DMS153 treated with DMSO at 0.1 percent for 48 hours (cell line): ENCODE results near the gene CERS3.
A peak's percentile ranks its signal among the peaks of the same experiment; 100 is the strongest.
"Not testable (repeated sequence)": the region's sequence is repeated elsewhere in the genome, so short reads cannot be mapped to it uniquely, and the experiment has no call there.

Experiments used
- DNase-seq: peaks from one replicate; lab custom pipeline; 2025; ENCODE audit not compliant: unreplicated experiment; lab: John Stamatoyannopoulos, UW

Gene CERS3

DNA sequence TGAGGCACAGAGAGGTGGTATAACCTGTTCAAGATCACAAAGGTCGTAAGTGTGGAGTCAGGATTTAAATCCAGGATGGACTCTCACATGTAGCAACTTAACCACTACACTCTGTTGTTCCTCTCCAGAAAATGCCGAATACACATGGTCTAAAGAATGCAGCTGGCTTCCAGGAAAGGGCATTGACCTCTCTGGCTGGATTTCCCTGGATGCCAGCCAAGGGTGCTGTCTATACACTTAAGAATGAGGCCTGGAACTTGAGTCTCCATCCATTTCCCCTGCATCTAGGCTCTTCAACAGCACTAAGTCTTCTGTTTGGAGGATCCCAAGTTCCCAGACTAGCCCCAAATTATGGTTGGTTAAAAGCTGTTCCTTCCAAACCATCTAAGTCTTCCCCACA lies 60.5 kb downstream of the CERS3 start:
- DNase-seq = no peak

DNA sequence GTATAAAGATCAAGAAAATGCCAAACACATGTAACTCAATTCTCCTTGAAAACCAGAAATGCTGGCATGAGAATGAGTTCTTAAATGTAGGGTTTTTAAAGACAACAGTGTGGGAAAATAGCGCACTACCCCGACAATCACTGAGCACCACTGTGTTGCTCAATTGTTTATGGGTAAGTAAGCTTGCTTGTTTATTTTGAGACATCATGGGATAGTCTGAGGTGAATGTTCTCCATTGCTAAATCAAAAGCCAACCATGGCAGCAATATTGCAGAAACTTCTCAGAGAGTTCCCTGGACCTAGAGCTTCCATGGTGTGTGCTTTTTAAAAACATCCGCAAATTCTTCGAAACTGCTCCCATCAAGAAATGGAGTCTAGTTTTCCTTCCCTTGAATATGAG lies 62.7 kb downstream of the CERS3 start:
- DNase-seq = no peak

DNA sequence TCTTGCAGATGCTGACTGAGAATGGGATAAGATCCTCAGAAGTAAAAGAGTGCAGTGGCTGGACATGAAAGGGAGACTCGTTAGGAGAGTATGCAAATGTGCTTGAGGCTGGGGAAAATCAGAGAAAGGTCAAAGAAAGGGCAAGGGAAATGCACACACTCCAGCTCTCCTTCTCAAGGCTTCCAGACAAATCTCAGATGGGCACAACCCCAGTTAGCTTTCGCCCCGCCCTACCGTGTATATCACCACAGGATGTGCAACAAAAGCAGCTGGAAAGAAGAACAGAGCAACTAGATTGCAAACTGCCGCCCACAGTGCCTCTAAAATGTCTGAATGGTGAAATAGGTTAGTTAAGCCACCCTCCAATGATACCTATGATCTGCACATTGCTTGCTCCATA lies 63.9 kb downstream of the CERS3 start:
- no peak for DNase-seq

DNA sequence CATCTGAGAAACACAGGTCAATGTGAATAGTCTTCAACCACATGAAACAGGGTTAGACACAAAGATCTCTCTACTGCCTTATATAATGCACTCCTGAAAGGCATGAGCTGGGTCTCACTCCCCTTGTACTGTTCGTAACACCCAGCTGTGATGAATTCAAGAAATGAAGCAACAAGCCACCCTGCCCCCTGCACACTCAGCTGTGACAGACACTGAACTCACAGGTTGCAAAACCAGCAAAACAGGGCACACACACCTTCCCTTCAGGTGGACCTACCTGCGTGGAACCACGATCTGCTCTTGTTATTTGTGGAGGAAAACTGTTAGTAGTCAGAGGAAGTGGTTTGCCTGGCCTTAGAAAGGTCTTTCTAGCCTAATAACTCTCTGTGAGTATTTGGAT lies 64.5 kb downstream of the CERS3 start:
- no peak for DNase-seq

DNA sequence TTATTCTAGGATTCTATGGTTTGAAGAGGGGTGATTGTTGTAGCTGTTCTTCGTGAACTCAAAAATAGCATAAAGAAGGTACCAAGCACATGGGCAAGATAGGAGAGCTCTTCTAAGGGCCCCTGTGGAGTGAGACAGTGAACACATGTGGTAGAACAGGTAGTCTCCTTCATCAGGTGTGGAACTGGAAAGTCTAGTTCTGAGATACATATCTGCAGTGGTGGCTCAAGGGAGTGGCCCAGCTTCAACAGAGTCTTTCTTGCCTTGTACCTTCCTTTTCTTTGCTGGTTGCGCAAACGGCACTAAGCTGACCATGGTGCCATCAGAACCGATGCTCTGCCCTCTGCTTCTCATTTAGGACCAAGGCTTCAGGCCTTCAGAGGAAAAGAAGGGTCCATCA lies 65.2 kb downstream of the CERS3 start:
- no peak for DNase-seq

DNA sequence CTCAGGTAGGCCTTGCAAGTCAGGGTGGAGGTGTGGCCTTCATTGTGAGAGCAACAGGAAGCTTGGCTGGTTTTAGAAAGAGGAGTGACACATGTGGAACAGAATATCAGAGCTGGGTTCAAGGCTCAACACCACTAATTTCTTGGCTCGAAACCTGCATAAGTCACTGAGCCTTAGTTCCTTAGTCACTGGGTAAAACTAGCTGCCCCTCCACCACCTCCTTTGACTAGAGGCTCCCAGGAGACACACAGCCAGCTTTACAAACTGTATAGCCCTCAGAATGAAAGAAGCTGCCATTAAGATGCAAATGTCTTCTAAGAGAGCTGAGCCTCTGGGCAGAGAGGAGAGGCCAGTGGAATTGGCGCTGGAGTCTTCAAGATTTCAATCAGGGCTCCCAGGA lies 67.7 kb downstream of the CERS3 start:
- no peak for DNase-seq

DNA sequence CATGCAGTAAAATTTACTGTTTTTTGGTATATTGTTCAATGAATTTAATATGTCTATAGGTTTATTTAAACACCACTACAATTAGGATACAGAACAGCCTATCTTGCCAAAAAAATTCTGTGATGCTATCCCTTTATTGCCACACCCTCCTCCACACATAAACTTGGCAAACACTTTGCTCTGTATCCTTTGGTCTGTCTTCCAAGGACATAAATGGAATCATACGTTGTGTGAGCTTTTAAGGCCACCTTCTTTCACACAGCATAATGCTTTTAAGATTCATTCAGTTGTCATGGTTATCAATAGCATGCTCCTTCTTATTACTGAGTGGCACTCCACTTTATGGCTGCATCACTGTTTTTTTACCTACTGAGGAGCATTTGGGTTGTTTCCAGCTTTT lies 71.5 kb downstream of the CERS3 start:
- no peak for DNase-seq

DNA sequence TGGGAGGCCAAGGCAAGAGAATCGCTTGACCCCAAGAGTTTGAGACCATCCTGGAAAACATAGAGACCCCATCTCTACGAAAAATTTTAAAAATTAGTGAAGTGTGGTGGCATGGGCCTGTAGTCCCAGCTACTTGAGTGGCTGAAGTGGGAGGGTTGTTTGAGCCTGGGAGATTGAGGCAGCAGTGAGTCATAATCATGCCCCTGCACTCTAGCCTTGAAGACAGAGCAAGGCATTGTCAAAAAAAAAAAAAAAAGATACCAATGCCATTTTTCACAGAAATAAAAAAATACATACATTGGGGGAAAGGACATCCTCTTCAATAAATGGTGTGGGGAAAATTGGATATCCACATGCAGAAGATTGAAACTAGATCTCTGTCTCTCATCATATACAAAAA lies 74.6 kb downstream of the CERS3 start:
- no peak for DNase-seq

DNA sequence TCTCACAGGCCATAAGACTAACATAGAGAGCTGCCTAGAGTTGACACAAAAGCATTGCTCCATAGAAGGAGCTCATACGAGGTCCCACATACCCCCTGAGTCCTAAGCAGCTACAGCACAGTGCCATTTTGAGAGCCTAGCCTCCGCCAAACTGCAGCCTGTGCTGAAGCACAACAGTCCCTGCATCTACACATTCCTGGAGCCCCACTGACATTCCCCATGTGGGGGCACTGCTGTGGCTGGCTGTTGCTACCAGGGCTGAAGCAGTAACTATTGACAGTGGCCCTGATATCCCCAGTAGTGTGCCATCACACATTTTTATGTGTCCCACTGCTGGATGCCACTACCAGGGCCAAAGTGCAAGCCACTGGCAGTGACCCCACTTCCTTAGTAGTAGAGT lies 80.3 kb downstream of the CERS3 start:
- no peak for DNase-seq

DNA sequence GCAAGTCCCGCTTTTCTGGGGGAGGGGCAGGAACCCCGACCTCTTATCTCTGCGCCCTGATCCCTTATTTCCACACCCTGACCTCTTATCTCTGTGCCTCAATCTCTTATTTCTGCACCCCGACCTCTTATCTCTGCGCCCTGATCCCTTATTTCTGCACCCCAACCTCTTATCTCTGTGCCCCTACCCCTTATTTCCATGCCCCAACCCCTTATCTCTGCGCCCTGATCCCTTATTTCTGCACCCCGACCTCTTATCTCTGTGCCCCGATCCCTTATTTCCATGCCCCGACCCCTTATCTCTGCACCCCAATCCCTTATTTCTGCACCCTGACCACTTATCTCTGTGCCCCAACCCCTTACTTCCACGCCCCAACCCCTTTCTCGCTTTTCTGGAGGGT lies 87.7 kb downstream of the CERS3 start:
- DNase-seq = not testable (repeated sequence)

DNA sequence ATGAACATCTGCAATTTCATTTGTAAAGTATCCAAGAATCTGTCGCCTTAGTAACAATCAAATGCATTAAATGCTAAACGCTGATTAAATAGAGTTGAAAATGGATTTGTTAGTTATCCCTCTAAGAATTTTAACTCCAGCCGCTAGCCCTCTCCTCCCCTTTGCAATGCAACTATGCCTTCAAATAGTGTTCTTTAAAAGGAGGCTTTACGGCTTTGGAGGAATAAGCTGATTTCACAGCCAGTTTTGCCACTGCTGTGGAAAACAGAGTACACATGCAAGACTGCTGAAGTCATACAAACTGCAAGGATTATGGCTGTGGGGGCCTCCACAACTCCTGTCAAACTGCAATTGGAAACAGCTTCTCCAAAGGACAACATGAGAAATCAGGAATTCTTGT lies 89.2 kb downstream of the CERS3 start:
- no peak for DNase-seq

DNA sequence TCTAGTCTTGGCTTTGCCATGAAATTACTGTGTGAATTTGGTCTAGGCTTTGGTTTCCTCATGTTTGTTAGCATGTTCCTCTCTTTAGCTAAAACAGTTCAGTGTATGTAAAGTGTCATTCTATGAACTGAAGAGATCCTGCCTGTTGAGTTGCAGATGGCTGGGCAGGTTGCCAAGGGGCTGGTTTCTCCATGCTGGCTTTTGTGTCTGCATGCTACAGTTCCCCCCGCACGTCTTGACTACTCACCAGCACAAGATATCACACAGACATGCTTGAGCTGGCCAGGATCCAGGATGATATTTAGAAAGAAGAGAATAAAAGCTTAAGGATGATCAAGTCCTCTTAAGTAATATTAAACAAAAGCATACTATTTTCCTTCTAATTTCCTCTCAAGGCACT lies 90.2 kb downstream of the CERS3 start:
- peak; percentile 2 for DNase-seq

DNA sequence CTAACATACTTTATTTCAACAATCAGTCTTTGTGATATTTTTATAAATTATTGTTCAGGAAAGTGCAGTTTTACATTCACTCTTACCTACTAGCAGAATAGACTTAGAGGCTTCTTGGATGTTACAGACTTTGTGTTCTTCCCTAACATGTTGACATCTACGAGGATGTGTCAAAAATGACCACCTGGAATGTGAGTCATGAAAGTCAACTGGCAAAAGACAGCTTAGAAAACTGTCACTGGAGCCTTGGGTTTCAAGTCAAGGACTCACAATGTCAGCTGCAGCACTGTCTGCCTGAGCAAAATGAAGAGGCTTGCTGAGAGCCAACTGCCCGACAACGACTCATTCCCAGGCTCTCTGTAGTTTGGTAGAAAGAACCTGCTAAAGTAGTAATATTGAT lies 91.5 kb downstream of the CERS3 start:
- DNase-seq = no peak

DNA sequence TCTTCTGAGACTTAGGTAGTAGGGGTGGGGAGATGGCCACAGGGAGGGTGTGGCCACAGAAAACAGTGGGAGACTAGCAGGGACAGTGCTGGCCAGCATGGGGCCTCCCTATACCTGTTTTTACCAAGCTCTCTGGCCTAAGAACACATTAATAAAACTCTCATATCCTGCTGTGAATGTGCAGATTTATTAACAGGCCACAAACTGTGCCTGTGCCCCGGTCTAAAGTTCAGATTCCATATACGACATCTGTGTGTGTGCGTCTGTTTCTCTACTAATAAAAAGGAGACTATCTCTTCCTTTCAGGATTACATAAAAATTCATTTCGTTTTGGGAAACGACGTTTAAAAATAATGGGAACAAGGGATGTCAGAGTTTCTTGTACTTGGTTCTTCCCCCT lies 94.2 kb downstream of the CERS3 start:
- no peak for DNase-seq

DNA sequence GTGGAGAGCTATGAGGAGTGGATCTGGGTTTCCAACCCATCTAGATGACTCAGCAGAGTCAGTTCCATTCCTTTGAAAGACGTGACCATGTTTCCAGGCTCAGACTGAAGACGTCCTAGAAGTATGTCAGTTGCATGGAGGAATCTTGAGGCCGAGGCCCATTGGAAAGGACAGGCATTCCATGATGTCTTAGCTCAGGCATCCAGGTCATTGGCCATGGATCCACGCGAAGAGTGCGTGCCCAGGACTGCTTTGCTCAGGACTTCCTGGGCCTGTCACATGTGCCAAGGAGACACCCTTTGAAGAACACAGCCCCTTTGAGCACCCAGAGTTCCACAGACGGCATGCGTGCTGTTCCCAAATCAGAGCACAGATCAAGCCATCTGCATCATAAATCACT lies 94.7 kb downstream of the CERS3 start:
- no peak for DNase-seq

DNA sequence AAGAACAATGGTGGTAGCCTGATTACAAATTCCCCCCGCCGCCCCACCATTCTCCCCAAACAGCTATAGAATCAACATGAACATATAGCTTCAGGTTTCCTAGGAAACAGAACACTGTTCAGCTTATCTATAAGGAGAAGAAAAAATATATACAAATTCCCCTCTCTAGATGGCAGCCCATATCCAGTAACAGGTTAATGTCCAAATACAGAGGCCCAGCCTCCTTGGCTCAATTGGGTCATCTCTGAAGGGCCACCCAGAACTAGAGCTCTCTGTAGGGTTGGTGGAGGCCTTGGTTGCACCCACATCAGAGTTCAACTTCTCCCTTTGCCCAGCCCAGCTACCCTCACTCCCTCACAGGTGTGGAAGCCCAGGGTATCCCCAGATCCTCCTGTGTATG lies 95.4 kb downstream of the CERS3 start:
- no peak for DNase-seq

DNA sequence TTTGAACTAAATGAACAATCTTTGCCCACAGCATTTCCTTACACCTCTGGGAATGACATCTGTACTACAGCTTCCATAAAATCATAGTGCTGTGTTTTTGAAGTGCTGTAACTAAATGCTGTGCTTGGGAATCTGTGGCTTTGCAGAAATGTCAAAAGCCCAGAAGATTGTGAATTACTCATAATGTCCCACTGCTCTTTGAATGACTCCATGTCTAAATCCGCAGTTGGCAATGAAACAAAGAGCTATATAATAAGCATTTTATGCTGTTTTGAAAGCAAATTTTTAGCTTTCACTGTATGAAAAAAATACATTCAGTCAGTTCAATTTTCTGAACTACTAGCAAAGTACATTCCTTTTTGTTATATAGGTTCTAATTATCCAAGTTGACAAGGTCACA lies 98.3 kb downstream of the CERS3 start:
- no peak for DNase-seq

DNA sequence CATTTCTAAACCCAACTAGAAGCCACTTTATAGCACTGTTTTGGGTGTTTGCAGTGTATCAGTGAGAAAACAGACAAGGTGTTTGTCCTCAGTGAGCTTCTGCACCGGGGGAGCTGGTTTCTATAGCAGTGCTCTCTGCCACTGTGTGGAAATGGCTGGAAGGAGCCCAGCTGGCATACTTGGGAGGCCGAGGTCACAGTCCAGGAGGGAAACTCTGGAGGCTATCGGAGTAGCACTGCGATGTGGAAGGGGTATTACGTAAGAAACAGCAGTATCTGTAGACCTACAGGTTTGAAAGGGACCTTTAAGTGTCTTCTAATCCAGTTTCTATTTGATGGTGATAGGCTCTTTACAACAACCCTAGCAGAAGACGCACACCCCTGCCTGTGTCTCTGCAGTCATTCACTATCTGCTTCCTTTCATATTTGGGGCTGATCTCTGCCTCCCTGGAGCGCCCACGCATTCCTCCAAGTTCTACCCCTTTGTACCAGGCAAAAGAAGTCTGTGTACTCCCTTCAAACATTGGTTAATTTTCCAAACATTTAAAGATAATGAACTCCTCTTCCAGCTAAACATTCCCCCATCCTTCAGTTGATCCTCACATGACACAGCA lies 99.5 kb downstream of the CERS3 start:
- DNase-seq = no peak

DNA sequence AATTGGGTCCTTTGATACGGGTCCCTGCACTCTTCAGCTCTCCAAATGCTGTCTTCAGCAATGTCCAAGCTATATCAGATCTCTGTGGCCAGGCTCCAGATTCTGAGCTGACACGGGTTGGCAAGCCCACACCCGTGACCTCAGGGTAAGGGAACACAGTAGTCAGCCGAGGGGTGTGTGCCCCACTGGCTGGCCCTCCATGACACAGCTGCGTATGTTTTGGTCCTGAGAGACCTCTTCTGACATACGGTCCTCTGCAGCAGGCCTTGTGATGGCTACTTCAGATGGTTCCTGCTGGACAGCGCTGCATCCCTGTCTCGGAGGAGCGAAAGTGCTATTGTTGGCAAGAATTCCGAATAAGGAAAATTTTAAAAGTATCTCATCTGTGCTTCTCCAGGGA lies 101.8 kb downstream of the CERS3 start:
- no peak for DNase-seq

DNA sequence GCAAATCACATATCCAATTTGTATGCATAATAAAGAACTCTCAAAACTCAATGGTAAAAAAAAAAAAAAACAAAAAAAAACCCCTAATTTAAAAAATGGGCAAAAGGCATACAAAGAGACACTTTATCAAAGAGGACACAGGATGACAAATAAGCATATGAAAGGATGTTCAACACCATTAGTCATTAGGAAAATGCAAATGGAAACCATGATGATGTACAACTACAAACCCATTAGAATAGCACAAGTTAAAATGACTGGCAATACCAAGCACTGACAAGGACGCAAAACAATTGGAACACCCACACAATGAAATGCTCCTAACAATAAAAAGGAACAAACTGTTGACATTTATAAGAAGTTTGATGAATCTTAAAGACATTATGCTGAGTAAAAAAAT lies 123.6 kb downstream of the CERS3 start:
- DNase-seq = no peak

DNA sequence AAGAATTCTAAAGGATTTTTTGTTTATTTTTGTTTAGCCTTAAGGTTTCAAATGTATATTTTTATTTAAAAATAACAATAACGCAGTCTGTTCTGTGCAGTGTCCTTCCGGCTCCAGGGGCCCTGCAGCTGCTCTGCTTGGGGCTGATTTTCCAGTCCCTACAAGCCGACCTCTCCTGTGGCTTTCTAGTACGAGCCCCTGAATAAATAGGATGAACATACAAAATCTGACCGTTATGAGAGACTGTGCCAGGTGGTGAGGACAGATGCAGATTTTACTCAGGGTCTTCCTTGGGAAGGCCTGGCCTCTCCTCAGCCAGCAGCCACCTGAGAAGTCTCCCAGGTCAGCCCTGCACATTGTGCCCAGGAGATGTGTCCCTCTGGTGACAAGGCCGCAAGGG lies 127.8 kb downstream of the CERS3 start:
- no peak for DNase-seq

DNA sequence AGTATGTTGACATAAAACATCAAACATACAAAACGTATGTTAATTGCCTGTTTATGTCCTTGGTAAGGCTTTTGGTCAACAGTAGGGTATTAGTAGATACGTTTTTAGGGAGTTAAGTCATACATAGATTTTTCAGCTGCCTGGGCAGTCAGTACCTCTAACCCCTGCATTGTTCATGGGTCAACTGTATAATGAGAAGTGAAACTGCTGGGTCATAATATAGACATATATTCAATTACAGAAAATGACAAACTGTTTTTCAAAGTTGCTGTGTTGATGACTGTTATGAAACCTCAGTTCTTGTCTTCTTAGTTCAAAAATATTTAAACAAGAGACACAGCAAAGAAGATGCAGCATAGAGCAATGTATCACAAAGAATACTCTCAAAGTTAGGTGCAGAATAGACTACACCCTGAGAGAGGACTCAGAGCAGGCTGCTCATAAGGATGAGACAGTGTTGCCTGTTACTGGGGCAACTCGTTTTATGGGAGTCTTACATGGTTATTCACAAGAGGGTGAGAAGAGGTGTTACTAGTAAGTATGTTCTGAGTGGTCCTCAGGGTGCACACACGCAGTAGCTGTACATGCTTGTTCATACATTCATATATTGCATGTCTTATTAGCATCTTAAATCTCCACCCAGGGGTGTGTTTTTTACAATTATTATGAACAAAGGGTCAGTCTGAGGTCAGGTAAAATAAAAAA lies 133.9 kb downstream of the CERS3 start:
- DNase-seq = no peak

DNA sequence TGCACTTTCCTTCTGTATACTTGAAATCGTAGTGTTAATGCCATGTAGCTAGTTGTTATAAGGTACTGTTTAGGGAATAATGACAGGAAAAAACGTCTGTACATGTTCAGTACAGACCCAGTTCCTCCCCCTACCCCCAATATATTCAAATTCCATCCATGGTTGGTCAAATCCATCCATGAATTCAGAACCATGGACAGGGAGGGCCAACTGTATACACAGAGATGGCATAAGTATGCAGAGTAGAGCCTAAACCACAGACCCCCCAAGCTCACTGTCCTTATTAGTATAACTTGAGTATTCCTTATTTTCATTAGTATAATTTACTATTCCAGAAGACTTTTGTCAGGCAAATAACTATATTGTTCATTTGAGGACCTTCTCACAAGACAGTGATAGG lies 135.7 kb downstream of the CERS3 start:
- DNase-seq = no peak
